Measurements from ENCODE around the gene ISL2.

Gene ISL2

DNA sequence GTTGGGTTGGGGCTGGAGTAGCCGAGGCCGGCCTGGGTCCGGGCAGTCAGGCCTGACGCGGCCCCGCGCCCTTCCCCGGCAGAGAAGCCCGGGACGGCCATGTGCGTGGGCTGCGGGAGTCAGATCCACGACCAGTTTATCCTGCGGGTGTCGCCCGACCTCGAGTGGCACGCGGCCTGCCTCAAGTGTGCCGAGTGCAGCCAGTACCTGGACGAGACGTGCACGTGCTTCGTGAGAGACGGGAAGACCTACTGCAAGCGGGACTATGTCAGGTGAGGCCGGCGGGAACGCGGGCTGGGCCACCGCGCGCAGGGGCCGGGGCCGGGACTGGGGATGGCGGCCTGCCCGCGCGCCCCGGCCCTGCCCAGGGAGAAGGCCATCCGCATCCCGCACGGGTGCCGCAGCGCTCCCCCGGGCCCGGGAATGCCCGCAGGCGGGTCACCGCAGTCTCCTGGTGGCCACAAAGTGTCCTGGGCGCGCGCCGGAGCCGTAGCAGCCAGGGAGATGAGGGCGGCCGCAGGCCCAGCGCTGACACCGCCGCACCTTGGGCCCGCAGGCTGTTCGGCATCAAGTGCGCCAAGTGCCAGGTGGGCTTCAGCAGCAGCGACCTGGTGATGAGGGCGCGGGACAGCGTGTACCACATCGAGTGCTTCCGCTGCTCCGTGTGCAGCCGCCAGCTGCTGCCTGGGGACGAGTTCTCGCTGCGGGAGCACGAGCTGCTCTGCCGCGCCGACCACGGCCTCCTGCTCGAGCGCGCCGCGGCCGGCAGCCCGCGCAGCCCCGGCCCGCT is 1.3 kb downstream of the ISL2 start:
- Histone ChIP-seq H3K4me2 (ENCODE audit: low read depth, low read length, poor library complexity, severe bottlenecking) (peak overlapping the region; percentile 98), H3K27me3 (ENCODE audit: low read length) (no peaks in the 10 kb centered on the region), H3K9me3 (ENCODE audit: insufficient read depth, low read length) (no peaks in the 10 kb centered on the region), H3K79me2 (ENCODE audit: insufficient read depth, low read length) (peaks cover 24% of the 10 kb centered on the region), H3K9ac (ENCODE audit: low read length) (peak overlapping the region; percentile 73), H2AFZ (ENCODE audit: low read depth, low read length, severe bottlenecking) (peak overlapping the region; percentile 95), H3K4me3 (ENCODE audit: insufficient read depth, low read length, poor library complexity, severe bottlenecking) (peak overlapping the region; percentile 96), H3F3A (ENCODE audit: insufficient read depth) (peaks cover 13% of the 10 kb centered on the region), H3K36me3 (ENCODE audit: low read length) (no peaks in the 10 kb centered on the region), H4K20me1 (ENCODE audit: low read depth, low read length) (no peaks in the 10 kb centered on the region; the same call in 1 of the 2 replicates), H3K27ac (ENCODE audit: low read depth, low read length) (0 out of 2 replicates have a peak overlapping the region, but pooled peaks have one; percentile 11), H3K9me2 (replicated peaks; ENCODE audit: insufficient read depth, low read length) (no peaks in the 10 kb centered on the region)
- TF ChIP-seq, protein P1, sequence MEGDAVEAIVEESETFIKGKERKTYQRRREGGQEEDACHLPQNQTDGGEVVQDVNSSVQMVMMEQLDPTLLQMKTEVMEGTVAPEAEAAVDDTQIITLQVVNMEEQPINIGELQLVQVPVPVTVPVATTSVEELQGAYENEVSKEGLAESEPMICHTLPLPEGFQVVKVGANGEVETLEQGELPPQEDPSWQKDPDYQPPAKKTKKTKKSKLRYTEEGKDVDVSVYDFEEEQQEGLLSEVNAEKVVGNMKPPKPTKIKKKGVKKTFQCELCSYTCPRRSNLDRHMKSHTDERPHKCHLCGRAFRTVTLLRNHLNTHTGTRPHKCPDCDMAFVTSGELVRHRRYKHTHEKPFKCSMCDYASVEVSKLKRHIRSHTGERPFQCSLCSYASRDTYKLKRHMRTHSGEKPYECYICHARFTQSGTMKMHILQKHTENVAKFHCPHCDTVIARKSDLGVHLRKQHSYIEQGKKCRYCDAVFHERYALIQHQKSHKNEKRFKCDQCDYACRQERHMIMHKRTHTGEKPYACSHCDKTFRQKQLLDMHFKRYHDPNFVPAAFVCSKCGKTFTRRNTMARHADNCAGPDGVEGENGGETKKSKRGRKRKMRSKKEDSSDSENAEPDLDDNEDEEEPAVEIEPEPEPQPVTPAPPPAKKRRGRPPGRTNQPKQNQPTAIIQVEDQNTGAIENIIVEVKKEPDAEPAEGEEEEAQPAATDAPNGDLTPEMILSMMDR (IDR thresholded peaks at IDR 0.05; ENCODE audit: insufficient read depth, low read length, poor library complexity, severe bottlenecking) = no peak
- TF ChIP-seq EZH2phosphoT487 (conservative IDR thresholded peaks at IDR 0.05; ENCODE audit: low read length) = no peak

DNA sequence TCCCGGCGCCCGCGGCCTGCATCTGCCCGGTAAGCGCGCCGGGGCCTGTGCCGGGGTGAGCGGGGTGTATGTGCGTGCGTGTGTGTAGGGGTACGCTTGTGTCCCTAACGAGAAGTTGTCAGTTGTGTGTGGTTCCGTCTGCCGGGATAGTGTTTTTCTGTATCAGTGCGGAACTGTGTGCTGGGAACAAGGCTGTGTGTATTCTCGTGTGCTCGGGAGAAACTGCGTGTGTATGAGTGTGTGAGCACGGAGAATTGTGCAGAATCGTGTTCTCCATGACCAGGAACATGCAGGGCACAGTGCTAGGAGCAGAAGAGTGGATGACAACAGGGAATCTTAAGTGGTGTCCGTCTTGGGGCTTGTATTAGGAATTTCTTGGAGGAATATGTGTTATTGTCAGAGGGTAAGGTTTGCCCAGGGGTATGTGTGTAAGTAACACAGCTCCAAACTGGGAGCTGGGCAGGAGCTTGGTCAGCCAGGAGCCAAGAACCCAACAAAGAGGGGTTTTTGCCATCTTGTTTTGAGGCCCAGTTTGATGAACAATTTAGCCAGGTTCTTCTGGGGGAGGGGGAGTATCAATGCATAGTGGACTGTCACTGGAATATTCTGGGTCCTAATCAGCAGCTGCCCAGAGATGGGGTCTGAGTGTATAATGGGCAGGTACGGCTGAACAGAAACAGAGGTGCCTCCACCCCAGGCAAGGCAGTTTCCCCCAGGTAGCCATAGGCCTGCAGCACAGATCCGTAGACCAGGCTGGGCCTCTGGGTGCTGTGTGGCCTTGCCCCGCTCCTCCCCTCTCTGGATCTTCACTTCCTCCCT is 2.1 kb downstream of the ISL2 start:
- Histone ChIP-seq H3K27me3 (ENCODE audit: low read length) (no peaks in the 10 kb centered on the region), H3K27ac (ENCODE audit: low read depth, low read length) (no peak overlapping the region), H2AFZ (ENCODE audit: low read depth, low read length, severe bottlenecking) (no peak overlapping the region)

DNA sequence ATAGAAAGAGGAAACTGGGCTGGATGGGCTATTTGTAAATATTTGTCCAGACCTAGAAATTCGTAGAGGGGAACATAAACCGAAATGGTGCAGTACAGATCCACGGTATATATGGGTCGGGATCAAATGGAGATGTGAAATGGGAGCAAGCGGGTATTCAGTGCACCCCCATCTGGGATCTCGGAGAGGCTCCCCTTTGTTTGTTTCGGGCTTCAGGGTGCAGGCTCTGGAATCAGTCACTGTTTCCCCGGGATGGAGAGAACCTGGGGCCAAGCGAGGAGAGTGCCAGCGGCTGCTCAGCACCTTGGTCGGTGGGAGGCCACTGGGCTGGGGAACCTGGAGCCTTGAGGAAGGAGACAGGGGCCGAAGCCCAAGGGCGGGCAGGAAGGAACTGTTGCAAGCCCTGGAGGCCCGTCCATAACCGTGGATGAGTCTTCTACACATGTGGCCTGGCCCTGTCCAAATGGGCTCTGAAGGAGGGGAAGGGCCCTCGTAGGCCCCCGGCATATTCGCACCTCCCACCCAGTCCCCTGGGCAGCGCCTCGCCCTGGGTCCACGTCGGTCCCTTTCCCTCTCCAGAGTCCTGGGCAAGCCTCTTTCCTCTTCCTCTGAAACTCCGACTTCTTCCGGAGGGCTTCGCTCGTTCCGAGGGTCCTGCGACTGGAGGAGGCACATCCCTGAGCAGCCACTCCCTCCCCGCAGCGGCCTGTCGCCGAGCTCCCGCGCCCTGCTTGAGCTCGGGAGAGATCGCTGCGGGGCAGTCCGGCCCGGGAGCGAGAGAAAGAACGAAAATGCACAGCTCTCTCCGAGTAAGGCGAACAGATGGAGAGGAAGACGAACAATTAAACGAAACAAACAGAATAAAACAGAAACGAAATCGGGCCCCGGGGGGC is 3.0 kb downstream of the ISL2 start:
- H3K9ac ChIP-seq (ENCODE audit: low read length) = no peak overlapping the region
- peaks cover 24% of the 10 kb centered on the region for H3K79me2 ChIP-seq (ENCODE audit: insufficient read depth, low read length)
- TF ChIP-seq EZH2phosphoT487 (conservative IDR thresholded peaks at IDR 0.05; ENCODE audit: low read length) = no peak
- TF ChIP-seq, protein P1 (IDR thresholded peaks at IDR 0.05; ENCODE audit: insufficient read depth, low read length, poor library complexity, severe bottlenecking) = no peak
- H3K9me2 ChIP-seq (replicated peaks; ENCODE audit: insufficient read depth, low read length) = no peaks in the 10 kb centered on the region
- H4K20me1 ChIP-seq (ENCODE audit: low read depth, low read length) = no peaks in the 10 kb centered on the region; the same call in 1 of the 2 replicates
- peak overlapping the region; percentile 98 for H3K4me2 ChIP-seq (ENCODE audit: low read depth, low read length, poor library complexity, severe bottlenecking)
- H3K36me3 ChIP-seq (ENCODE audit: low read length) = no peaks in the 10 kb centered on the region
- H3K4me3 ChIP-seq (ENCODE audit: insufficient read depth, low read length, poor library complexity, severe bottlenecking) = no peak overlapping the region
- H3K9me3 ChIP-seq (ENCODE audit: insufficient read depth, low read length) = no peaks in the 10 kb centered on the region
- H3K27ac ChIP-seq (ENCODE audit: low read depth, low read length) = no peak overlapping the region
- no peaks in the 10 kb centered on the region for H3K27me3 ChIP-seq (ENCODE audit: low read length)
- H2AFZ ChIP-seq (ENCODE audit: low read depth, low read length, severe bottlenecking) = no peak overlapping the region
- peaks cover 17% of the 10 kb centered on the region for H3F3A ChIP-seq (ENCODE audit: insufficient read depth)

More for the DNA sequence above, 2.1 kb downstream of the ISL2 start:
- H3K79me2 ChIP-seq (ENCODE audit: insufficient read depth, low read length) = peaks cover 24% of the 10 kb centered on the region
- H3K4me2 ChIP-seq (ENCODE audit: low read depth, low read length, poor library complexity, severe bottlenecking) = peak overlapping the region; percentile 98
- peak overlapping the region; percentile 73 for H3K9ac ChIP-seq (ENCODE audit: low read length)
- no peaks in the 10 kb centered on the region for H3K9me3 ChIP-seq (ENCODE audit: insufficient read depth, low read length)
- H4K20me1 ChIP-seq (ENCODE audit: low read depth, low read length) = no peaks in the 10 kb centered on the region; the same call in 1 of the 2 replicates
- TF ChIP-seq, protein P1 (IDR thresholded peaks at IDR 0.05; ENCODE audit: insufficient read depth, low read length, poor library complexity, severe bottlenecking) = no peak
- no peak for TF ChIP-seq EZH2phosphoT487 (conservative IDR thresholded peaks at IDR 0.05; ENCODE audit: low read length)
- no peaks in the 10 kb centered on the region for H3K36me3 ChIP-seq (ENCODE audit: low read length)
- peaks cover 13% of the 10 kb centered on the region for H3F3A ChIP-seq (ENCODE audit: insufficient read depth)
- H3K9me2 ChIP-seq (replicated peaks; ENCODE audit: insufficient read depth, low read length) = no peaks in the 10 kb centered on the region
- H3K4me3 ChIP-seq (ENCODE audit: insufficient read depth, low read length, poor library complexity, severe bottlenecking) = peak overlapping the region; percentile 96

All from SU-DHL-6 (cell line).